ENCODE measurements around the gene OR3A2. TPM values are rescaled to one million over a fixed set of nuclear protein-coding genes. Genes with fewer than 3 reads are reported as not detected.
"Not testable (repeated sequence)": the region's sequence is repeated elsewhere in the genome, so short reads cannot be mapped to it uniquely, and the experiment has no call there.

OR3A2 gene
- total RNA-seq, 4 donors from 2014 or later = 0.67 to 0.78 (median 0.72) TPM; not detected in 1

- ATAC-seq = no peak
- H3K9me3 ChIP-seq = peaks cover 0 to 29% (median 0%) of the 10 kb centered on the region in 3 donors
- no peak within 1 kb of the TSS for H3K4me3 ChIP-seq
- no peaks in the 10 kb centered on the region for H3K36me3 ChIP-seq
- 57 to 93% methylated on average over 1 to 2 of the region's 3 CpGs for WGBS, 2 donors (ENCODE audit: low coverage in 1 of 2)
- no peak for TF ChIP-seq EP300 (IDR thresholded peaks at IDR 0.05)
- TF ChIP-seq POLR2A (IDR thresholded peaks at IDR 0.05) = no peak
- TF ChIP-seq POLR2AphosphoS5 (IDR thresholded peaks at IDR 0.05) = no peak
- no peak for TF ChIP-seq CTCF (IDR thresholded peaks at IDR 0.05)
- H3K4me1 ChIP-seq = no peaks in the 10 kb centered on the region
- H3K27ac ChIP-seq = no peak within 1 kb of the TSS
- H3K27me3 ChIP-seq = peaks cover 10% of the 10 kb centered on the region
Measured at GRCh38 chr17:3411070-3411469, 25.0 kb upstream of the OR3A2 start, which contains the start of gene OR3A3. Gene OR3A3, plus strand, starts transcription at chr17:3411370.

DNA sequence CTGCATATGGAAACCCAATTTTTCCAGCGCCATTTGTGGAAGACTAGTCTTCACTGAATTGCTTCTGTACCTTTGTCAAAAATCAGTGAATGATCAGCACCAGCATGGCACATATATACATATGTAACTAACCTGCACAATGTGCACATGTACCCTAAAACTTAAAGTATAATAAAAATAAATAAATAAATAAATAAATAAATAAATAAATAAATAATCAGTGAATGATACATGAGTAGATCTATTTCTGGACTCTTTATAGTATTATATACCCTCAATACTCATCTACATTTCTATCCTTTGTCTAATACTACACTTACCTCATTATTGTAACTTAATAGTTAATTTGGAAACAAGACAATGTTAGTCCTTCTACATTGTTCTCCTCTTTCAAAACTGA, 17.7 kb upstream of the OR3A2 start:
- WGBS, 2 donors (ENCODE audit: low coverage in 1 of 2) = 75% methylated on average over 1 of the region's 1 CpG; no CpG with 5 or more reads in 1 of the 2 donors
- not testable (repeated sequence) for H3K27ac ChIP-seq, H3K27me3 ChIP-seq, H3K4me1 ChIP-seq, H3K4me3 ChIP-seq, H3K36me3 ChIP-seq, ATAC-seq
- H3K9me3 ChIP-seq = peaks cover 0 to 37% (median 0%) of the 10 kb centered on the region in 3 donors

GRCh38 chr17:3401786-3402185, 15.7 kb upstream of the OR3A2 start:
- 35 to 69% methylated on average over 2 of the region's 2 CpGs for WGBS, 2 donors (ENCODE audit: low coverage in 1 of 2)
- no peaks in the 10 kb centered on the region for H3K27me3 ChIP-seq
- H3K4me1 ChIP-seq = no peaks in the 10 kb centered on the region
- ATAC-seq = no peak
- H3K4me3 ChIP-seq = no peak overlapping the region
- no peaks in the 10 kb centered on the region for H3K36me3 ChIP-seq
- TF ChIP-seq EP300 (IDR thresholded peaks at IDR 0.05) = no peak
- TF ChIP-seq POLR2A (IDR thresholded peaks at IDR 0.05) = no peak
- peaks cover 0 to 19% (median 0%) of the 10 kb centered on the region in 3 donors for H3K9me3 ChIP-seq
- H3K27ac ChIP-seq = no peak overlapping the region

DNA sequence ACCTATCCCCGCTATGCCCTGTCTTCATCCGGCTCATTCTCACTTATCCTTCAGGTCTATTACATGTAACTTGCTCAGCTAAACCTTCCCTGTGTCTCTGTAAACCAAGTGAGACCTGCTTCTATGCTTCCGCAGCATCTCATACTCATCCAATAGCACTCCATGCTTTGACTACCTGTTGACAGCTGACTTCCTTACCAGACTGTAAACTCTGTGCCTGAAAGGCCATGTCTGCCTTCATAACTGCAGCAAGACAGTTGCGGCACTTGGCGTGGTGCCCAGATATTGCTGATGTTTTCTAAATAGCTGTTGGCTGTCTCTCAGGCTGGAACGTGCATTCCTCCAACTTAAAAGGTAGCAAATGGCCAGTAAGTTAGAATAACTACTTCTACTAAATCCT, 13.9 kb upstream of the OR3A2 start:
- no peaks in the 10 kb centered on the region for H3K36me3 ChIP-seq
- H3K4me1 ChIP-seq = no peaks in the 10 kb centered on the region
- H3K9me3 ChIP-seq = peaks cover 0 to 3% (median 0%) of the 10 kb centered on the region in 3 donors
- H3K27me3 ChIP-seq = no peaks in the 10 kb centered on the region
- 36 to 51% methylated on average over 3 to 6 of the region's 6 CpGs for WGBS, 2 donors (ENCODE audit: low coverage in 1 of 2)
- no peak for TF ChIP-seq EP300 (IDR thresholded peaks at IDR 0.05)
- TF ChIP-seq POLR2A (IDR thresholded peaks at IDR 0.05) = no peak
- no peak for TF ChIP-seq POLR2AphosphoS5 (IDR thresholded peaks at IDR 0.05)
- no peak for TF ChIP-seq CTCF (IDR thresholded peaks at IDR 0.05)
- no peak overlapping the region for H3K4me3 ChIP-seq
- no peak overlapping the region for H3K27ac ChIP-seq
- ATAC-seq = no peak

- 75% methylated on average over 1 of the region's 1 CpG for WGBS, 2 donors (ENCODE audit: low coverage in 1 of 2)
- TF ChIP-seq EP300 (IDR thresholded peaks at IDR 0.05) (no peak), CTCF (IDR thresholded peaks at IDR 0.05) (no peak), POLR2A (IDR thresholded peaks at IDR 0.05) (no peak)
- no peaks in the 10 kb centered on the region for H3K4me1 ChIP-seq
- no peak within 1 kb of the TSS for H3K4me3 ChIP-seq
- no peaks in the 10 kb centered on the region for H3K27me3 ChIP-seq
- no peak within 1 kb of the TSS for H3K27ac ChIP-seq
- no peak for ATAC-seq
- no peaks in the 10 kb centered on the region for H3K9me3 ChIP-seq
- H3K36me3 ChIP-seq = no peaks in the 10 kb centered on the region
Measured at GRCh38 chr17:3398310-3398709, 12.2 kb upstream of the OR3A2 start, which contains the start of gene OR1E1. Gene OR1E1, minus strand, starts transcription at chr17:3398410. Its CDS starts 0 bp downstream, at chr17:3398410.

DNA sequence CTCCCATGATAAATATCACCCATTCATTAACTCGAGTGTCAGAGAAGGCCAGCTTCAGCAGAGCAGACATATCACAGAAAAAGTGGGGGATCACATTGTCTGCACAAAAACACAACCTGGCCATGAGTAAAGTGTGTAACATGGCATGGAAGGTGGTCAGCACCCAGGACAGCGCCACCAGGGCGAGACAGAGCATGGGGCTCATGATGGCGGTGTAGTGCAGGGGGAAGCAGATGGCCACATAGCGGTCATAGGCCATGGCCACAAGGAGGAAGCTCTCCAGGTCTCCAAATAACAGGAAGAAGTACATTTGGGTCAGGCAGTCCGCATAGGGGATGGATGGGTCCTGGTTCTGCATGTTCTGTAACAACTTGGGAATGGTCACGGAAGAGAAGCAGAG, 11.7 kb upstream of the OR3A2 start:
- not testable (repeated sequence) for H3K9me3 ChIP-seq, H3K27ac ChIP-seq, H3K27me3 ChIP-seq, H3K36me3 ChIP-seq, H3K4me1 ChIP-seq, ATAC-seq, H3K4me3 ChIP-seq
- 46 to 58% methylated on average over 5 to 7 of the region's 7 CpGs for WGBS, 2 donors (ENCODE audit: low coverage in 1 of 2)
